NCI-H2196 (cell line): Measurements from ENCODE around the gene SYNDIG1.

Experiments
- DNase-seq: peaks from one replicate; lab custom pipeline; 2025; ENCODE audit not compliant: unreplicated experiment; lab: John Stamatoyannopoulos, UW

The SYNDIG1 gene

GRCh38 chr20:24446811-24447210 is 22.6 kb upstream of the SYNDIG1 start:
- DNase-seq: no peak

- DNase-seq: no peak
Measured at GRCh38 chr20:24448170-24448569, 21.3 kb upstream of the SYNDIG1 start.

GRCh38 chr20:24449026-24449720 is 20.3 kb upstream of the SYNDIG1 start:
- DNase-seq: no peak

DNA sequence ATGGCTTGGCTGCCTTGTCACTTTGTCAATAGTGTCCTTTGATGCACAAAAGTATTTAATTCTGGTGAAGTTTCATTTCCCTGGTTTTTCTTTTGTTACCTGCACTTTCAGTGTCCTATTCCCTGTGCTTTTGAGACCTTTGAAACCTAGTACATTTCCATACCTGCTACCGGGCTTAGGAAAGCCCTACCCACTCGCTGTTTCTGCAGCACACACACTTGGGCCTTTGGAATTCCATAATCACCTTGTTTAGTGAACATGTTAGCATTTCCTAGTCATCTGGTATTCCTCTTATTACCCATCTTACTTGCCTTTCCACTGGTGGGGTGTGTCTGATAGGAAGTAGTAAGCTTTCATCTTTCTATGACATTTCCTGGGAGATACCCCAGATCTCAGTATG is 19.3 kb upstream of the SYNDIG1 start:
- DNase-seq: no peak

DNA sequence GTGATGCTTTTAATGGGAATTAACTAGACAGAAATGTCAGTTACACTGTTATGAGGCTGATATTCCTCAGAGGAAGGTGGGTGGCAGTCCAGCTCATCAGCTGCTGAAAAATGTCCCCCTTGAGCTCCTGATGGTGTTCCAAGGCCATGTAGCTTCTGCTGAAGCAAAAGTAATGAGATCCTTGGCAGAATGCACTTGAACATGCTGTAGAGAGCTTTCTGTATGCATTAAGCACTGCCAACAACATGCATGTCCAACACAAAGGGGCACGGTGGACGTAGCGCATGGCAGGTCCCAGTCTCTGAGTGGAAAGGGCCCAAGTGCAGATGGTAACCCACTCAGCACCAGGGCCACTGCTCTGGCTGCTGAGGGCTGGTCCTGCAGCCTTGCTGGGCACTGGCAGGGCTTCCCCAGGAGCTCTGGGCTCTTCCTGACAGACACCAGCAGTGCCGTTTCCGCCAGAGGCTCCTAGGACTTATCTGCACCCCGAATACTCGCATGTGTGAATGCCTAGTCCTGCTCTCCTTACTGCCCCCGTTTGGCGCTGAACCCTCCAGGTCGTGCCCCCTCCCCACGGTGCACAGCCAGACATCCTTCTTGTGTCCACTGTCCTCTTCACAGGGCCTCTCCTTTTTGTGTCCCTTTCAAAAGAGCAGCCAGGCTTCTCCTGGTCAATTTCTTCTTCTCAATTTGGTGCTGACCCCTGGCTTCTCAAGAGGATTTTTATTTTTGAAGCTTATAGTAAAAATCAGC is 18.6 kb upstream of the SYNDIG1 start:
- no peak for DNase-seq

GRCh38 chr20:24451428-24451827 is 18.0 kb upstream of the SYNDIG1 start:
- no peak for DNase-seq

GRCh38 chr20:24452016-24452415 is 17.4 kb upstream of the SYNDIG1 start:
- DNase-seq: no peak

DNA sequence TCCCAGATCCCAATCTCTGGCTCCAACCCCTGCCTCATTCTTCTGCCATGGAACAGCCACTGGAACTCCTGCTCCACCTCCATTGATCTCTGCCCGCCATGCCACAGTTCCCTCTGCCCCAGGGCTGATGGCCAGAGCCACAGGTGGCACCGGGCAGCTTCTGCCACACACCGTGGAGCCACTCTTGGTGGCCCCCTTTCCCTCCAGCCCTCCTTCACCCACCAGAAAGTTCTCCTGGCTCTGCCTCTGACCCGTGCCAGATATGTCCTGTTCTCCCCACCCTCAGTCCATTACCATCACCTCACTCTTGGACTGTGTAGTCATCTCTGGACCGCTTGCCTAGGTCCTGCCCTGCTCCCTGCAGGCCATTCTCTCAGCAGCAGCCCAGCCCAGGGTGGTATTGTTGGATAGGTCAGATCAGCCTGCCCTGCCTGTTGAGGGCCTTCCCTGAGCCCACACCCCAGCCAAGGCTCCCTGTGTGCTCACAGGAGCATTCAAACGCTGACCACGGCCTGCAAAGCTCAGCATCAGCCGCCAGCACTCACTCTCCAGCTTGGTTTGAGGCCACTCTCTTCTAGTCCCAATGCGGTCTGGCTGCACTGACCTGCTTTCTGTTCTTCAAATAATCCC is 16.8 kb upstream of the SYNDIG1 start:
- no peak for DNase-seq

GRCh38 chr20:24453869-24454268 is 15.6 kb upstream of the SYNDIG1 start:
- DNase-seq: no peak

GRCh38 chr20:24455081-24455480 is 14.3 kb upstream of the SYNDIG1 start:
- DNase-seq: no peak

DNA sequence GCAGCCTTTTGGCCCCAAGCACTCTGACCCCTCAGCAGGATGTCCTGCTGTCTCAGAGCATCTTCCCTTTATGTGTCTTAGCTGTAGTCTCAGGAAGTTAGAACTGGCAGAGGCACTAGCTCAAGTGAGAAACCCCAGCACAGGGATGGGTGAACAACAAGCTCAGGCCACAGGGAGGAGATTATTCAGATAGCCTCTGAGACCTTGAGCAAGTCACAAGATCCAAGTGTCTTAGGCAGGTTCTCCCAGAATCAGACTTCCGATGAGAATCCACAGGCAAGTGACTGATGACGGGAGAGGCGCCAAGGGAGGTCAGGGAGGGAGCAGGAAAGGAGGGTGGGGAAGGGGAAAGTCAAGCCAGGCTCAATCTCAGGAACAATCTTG is 13.0 kb upstream of the SYNDIG1 start:
- DNase-seq: no peak

GRCh38 chr20:24458436-24458835 is 11.0 kb upstream of the SYNDIG1 start:
- no peak for DNase-seq

DNA sequence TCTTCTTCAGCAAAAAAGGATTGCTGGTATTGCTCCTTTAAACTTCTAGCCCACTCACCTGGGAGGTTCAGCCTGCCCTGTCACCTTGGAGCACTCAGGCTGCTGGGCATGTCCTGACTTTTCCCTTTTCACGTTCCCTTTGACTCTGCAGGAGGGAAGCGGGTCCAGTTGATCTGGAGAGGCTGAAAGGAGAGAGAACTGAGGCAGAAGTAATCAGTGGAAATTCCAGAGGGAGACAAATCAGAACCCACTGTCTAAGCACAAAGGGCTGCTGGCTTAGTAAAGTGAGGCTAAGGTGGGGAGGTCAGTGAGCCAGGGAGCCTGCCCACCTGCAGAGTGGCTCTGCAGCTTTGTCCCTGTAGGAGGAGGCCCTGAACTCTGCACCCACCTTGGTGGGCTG is 9.7 kb upstream of the SYNDIG1 start:
- DNase-seq: no peak

GRCh38 chr20:24460712-24461111 is 8.7 kb upstream of the SYNDIG1 start:
- no peak for DNase-seq

GRCh38 chr20:24461848-24462247 is 7.6 kb upstream of the SYNDIG1 start:
- no peak for DNase-seq

DNA sequence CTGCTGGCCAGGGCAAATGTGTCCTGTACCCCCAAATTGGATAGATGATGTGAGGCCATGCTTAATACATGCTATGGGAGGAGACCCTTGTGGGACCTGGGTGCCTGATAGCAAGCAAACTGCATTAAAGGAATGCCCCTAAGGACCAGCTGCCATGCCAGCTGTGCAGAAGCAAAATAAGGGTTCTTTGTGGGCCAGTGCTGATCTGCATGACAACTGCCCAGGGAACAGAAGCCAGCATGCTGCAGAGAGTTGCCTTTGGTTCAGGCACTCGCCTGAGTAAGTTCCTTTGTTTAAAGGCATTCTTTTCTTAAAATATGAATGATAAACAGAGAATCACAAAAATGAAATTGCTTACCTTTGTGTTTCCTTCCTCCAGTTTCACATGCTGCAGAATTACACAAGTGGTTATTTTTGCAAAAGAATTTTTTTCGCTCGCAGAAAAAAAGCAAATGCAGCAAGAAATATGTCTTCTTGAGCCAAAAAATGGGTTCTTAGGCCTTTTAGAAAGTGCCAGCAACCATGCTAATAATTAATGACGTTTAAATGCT is 6.9 kb upstream of the SYNDIG1 start:
- DNase-seq: no peak

DNA sequence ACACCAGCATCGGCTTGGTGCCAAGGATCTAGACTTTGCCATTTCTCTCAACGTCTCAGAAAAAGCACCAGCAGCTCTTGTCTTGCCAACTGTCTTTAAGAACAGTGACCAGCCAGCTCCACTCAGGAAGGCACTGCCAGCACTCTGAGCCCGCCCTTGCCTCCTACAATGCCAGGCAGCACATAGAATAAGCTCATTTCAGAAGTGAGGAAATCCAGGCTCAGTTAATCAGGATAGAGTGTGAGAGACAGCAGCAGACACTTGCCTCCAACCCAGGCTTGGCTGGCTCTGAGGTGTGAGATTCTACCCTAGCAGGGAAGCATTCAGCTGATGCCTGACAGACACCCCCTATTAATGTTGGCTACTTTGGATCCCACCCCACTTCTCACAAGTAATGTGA is 4.3 kb upstream of the SYNDIG1 start:
- no peak for DNase-seq

- no peak for DNase-seq
Measured at GRCh38 chr20:24465730-24466129, 3.7 kb upstream of the SYNDIG1 start.

GRCh38 chr20:24468401-24469115 is 871 bp upstream of the SYNDIG1 start:
- no peak for DNase-seq

- no peak for DNase-seq
Measured at GRCh38 chr20:24469894-24470745, 691 bp downstream of the SYNDIG1 start.
